IMR-90 (cell line): ENCODE results near the gene SDCCAG8.

ENCODE experiments used
- BHLHE40 ChIP-seq: fragments of 150-350 bp; IDR thresholded peaks from 2 replicates; pipeline ENCODE4 v1.6.1; 2016; ENCODE audit warnings: mild to moderate bottlenecking, low read depth, low read length
- CEBPB ChIP-seq: IDR thresholded peaks from 2 replicates; pipeline ENCODE4 v1.6.1; 2012; ENCODE audit warnings: low read depth, low read length, improper control_type of control experiment
- CTCF ChIP-seq: conservative IDR thresholded peaks from 2 replicates; pipeline ENCODE4 v1.5.1; 2012; ENCODE audit warnings: mild to moderate bottlenecking, low read depth, low read length, improper control_type of control experiment
- ELK1 ChIP-seq: fragments of 150-350 bp; IDR thresholded peaks from 2 replicates; pipeline ENCODE4 v1.6.1; 2016; ENCODE audit warnings: low read depth, mild to moderate bottlenecking, low read length, moderate library complexity, borderline replicate concordance
- FOS ChIP-seq: fragments of 150-350 bp; IDR thresholded peaks from 2 replicates; pipeline ENCODE4 v1.6.1; 2016; ENCODE audit warnings: low read depth, low read length
- MAZ ChIP-seq: IDR thresholded peaks from 2 replicates; pipeline ENCODE4 v1.6.1; 2012; ENCODE audit warnings: low read depth, mild to moderate bottlenecking, low read length, improper control_type of control experiment, moderate library complexity, borderline replicate concordance
- NFE2L2 ChIP-seq: fragments of 150-350 bp; IDR thresholded peaks from 2 replicates; pipeline ENCODE4 v1.6.1; 2016; ENCODE audit warnings: low read depth, mild to moderate bottlenecking, low read length
- POLR2A ChIP-seq: IDR thresholded peaks from 2 replicates; pipeline ENCODE4 v1.6.1; 2012; ENCODE audit warnings: mild to moderate bottlenecking, low read depth, low read length
- RAD21 ChIP-seq: IDR thresholded peaks from 2 replicates; pipeline ENCODE4 v1.6.1; 2012; ENCODE audit warnings: low read length, improper control_type of control experiment
- RCOR1 ChIP-seq: IDR thresholded peaks from 2 replicates; pipeline ENCODE4 v1.6.1; 2012; ENCODE audit warnings: mild to moderate bottlenecking, low read length, improper control_type of control experiment; ENCODE audit not compliant: insufficient replicate concordance
- RFX5 ChIP-seq: IDR thresholded peaks from 2 replicates; pipeline ENCODE4 v1.8.0; 2012; ENCODE audit warnings: low read depth, mild to moderate bottlenecking, low read length, moderate library complexity
- SMC3 ChIP-seq: fragments of 150-350 bp; IDR thresholded peaks from 2 replicates; pipeline ENCODE4 v1.6.1; 2016; ENCODE audit warnings: low read depth, mild to moderate bottlenecking, antibody characterized with exemption, low read length, moderate library complexity
- TF ChIP-seq, protein P1 (sequence below): fragments of 150-350 bp; IDR thresholded peaks from 2 replicates; pipeline ENCODE4 v1.6.1; 2017; ENCODE audit warnings: mild to moderate bottlenecking, antibody characterized with exemption, low read length, low read depth

- TF ChIP-seq CTCF (no peak), BHLHE40 (no peak), POLR2A (no peak), CEBPB (no peak), ELK1 (no peak), RAD21 (no peak), RCOR1 (no peak), MAZ (no peak), RFX5 (no peak), FOS (no peak), SMC3 (no peak), NFE2L2 (no peak)
- TF ChIP-seq, protein P1, sequence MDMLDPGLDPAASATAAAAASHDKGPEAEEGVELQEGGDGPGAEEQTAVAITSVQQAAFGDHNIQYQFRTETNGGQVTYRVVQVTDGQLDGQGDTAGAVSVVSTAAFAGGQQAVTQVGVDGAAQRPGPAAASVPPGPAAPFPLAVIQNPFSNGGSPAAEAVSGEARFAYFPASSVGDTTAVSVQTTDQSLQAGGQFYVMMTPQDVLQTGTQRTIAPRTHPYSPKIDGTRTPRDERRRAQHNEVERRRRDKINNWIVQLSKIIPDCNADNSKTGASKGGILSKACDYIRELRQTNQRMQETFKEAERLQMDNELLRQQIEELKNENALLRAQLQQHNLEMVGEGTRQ, result no peak
These were observed 243.9 kb downstream of the SDCCAG8 start for GRCh38 chr1:243499711-243500110.
